H1 (cell line): ENCODE measurements around the gene PSAP. TPM values are rescaled to one million over a fixed set of nuclear protein-coding genes. Genes with fewer than 3 reads are reported as not detected.
"Not testable (repeated sequence)": the region's sequence is repeated elsewhere in the genome, so short reads cannot be mapped to it uniquely, and the experiment has no call there.

Source experiments
- CTCF ChIA-PET: fragments of 300-600 bp; sonication (Branson Sonifier 250); formaldehyde crosslinking; loops from one replicate; lab custom pipeline; 2021; ENCODE audit not compliant: partially characterized antibody; lab: Charles Lee
- POLR2A ChIA-PET: fragments of 300-600 bp; sonication (Branson Sonifier 250); formaldehyde crosslinking; loops from one replicate; lab custom pipeline; 2021; ENCODE audit warnings: inconsistent platforms; ENCODE audit not compliant: partially characterized antibody; lab: Charles Lee
- DNase-seq, 2 experiments: peaks; one replicate each; pipeline versions ENCODE4 v3.0.0 to v3.0.0-alpha.2; 2010 to 2022; ENCODE audit warnings: low spot score in 2 of 2, low read depth in 1 of 2, mixed read lengths in 1 of 2
- FAIRE-seq: peaks from 2 replicates; lab custom pipeline; 2011; peaks lifted over from hg19 to GRCh38; lab: Jason Lieb, UNC
- H2AFZ ChIP-seq: 2 replicates; pipeline ENCODE4 v1.8.1; 2012; ENCODE audit warnings: low read length, inconsistent platforms
- H2AK5ac ChIP-seq: 2 replicates; pipeline ENCODE4 v1.6.1; 2013; ENCODE audit warnings: low read depth, low read length
- H2BK120ac ChIP-seq: replicated peaks from 2 replicates; pipeline ENCODE3; 2013; ENCODE audit warnings: low read depth, low read length, inconsistent platforms
- H2BK12ac ChIP-seq: 2 replicates; pipeline ENCODE4 v1.6.1; 2013; ENCODE audit warnings: low read depth, low read length
- H2BK15ac ChIP-seq: 2 replicates; pipeline ENCODE4 v1.6.1; 2013; ENCODE audit warnings: low read length
- H2BK20ac ChIP-seq: 2 replicates; pipeline ENCODE4 v1.6.1; 2013; ENCODE audit warnings: low read length
- H2BK5ac ChIP-seq: 2 replicates; pipeline ENCODE4 v1.6.1; 2013; ENCODE audit warnings: low read depth, low read length
- H3K14ac ChIP-seq: 2 replicates; pipeline ENCODE4 v1.6.1; 2013; ENCODE audit warnings: inconsistent platforms; ENCODE audit not compliant: insufficient read length
- H3K18ac ChIP-seq: 2 replicates; pipeline ENCODE4 v1.6.1; 2013; ENCODE audit warnings: low read length; ENCODE audit errors: extremely low read depth
- H3K23ac ChIP-seq: 2 replicates; pipeline ENCODE4 v1.6.1; 2013; ENCODE audit warnings: inconsistent platforms; ENCODE audit not compliant: insufficient read length
- H3K23me2 ChIP-seq: 2 replicates; pipeline ENCODE4 v1.6.1; 2013; ENCODE audit warnings: low read depth, low read length
- H3K27ac ChIP-seq: 2 replicates; pipeline ENCODE4 v1.6.1; 2011; ENCODE audit warnings: low read depth, low read length, inconsistent platforms
- H3K27me3 ChIP-seq, 4 experiments: replicated peaks in 1 of 4; 1 replicate in 1 of 4; 2 replicates in 3 of 4; pipeline versions ENCODE4 v1.6.1 to v1.8.1; 2011 to 2013; ENCODE audit warnings: low read length in 3 of 4, mild to moderate bottlenecking in 3 of 4, inconsistent platforms in 2 of 4, mixed read lengths in 2 of 4, moderate library complexity in 1 of 4; ENCODE audit not compliant: control insufficient read depth in 3 of 4, insufficient read depth in 3 of 4; ENCODE audit errors: extremely low read depth in 1 of 4
- H3K36me3 ChIP-seq, 4 experiments: 2 replicates each; pipeline versions ENCODE4 v1.6.1 to v1.8.1; 2011 to 2013; ENCODE audit warnings: mild to moderate bottlenecking in 4 of 4, low read length in 3 of 4, moderate library complexity in 2 of 4, control low read depth in 1 of 4, inconsistent platforms in 1 of 4; ENCODE audit not compliant: insufficient read depth in 4 of 4, control insufficient read depth in 2 of 4
- H3K4ac ChIP-seq: replicated peaks from 2 replicates; pipeline ENCODE3; 2013; ENCODE audit warnings: low read length, low read depth, mixed read lengths, inconsistent platforms; ENCODE audit not compliant: insufficient read length
- H3K4me1 ChIP-seq, 4 experiments: replicated peaks in 1 of 4; 1 replicate in 1 of 4; 2 replicates in 3 of 4; pipeline versions ENCODE4 v1.6.1 to v1.8.1; 2011 to 2013; ENCODE audit warnings: low read length in 3 of 4, inconsistent platforms in 2 of 4, mixed read lengths in 1 of 4; ENCODE audit not compliant: insufficient read depth in 4 of 4, control insufficient read depth in 3 of 4
- H3K4me2 ChIP-seq, 2 experiments: 2 replicates each; pipeline versions ENCODE4 v1.6.1 to v1.8.1; 2011 to 2013; ENCODE audit warnings: low read depth in 2 of 2, low read length in 2 of 2, control low read depth in 1 of 2, inconsistent platforms in 1 of 2, mild to moderate bottlenecking in 1 of 2; ENCODE audit not compliant: insufficient read depth in 1 of 2
- H3K4me3 ChIP-seq, 4 experiments: fragments of 200-600, 300-600 bp in 1 of 4; sonication (generic), shearing (Covaris generic), sonication (Bioruptor Twin) in 1 of 4; 2 replicates each; pipeline versions ENCODE4 v1.5.1 to v1.8.1; 2011 to 2016; ENCODE audit warnings: low read length in 4 of 4, low read depth in 3 of 4, control low read depth in 2 of 4, inconsistent platforms in 2 of 4, mild to moderate bottlenecking in 2 of 4, mixed read lengths in 1 of 4, moderate library complexity in 1 of 4; ENCODE audit not compliant: insufficient read depth in 2 of 4; ENCODE audit errors: extremely low read depth in 1 of 4
- H3K56ac ChIP-seq: replicated peaks from 2 replicates; pipeline ENCODE3; 2013; ENCODE audit warnings: low read depth, mild to moderate bottlenecking, mixed read lengths, low read length, inconsistent platforms; ENCODE audit not compliant: insufficient read length
- H3K79me1 ChIP-seq: 2 replicates; pipeline ENCODE4 v1.6.1; 2013; ENCODE audit warnings: low read depth, low read length, control low read depth
- H3K79me2 ChIP-seq, 2 experiments: 2 replicates each; pipeline versions ENCODE4 v1.6.1 to v1.8.1; 2012 to 2013; ENCODE audit warnings: low read length in 2 of 2, mild to moderate bottlenecking in 2 of 2, inconsistent platforms in 1 of 2; ENCODE audit not compliant: insufficient read depth in 2 of 2, control insufficient read depth in 1 of 2
- H3K9ac ChIP-seq, 4 experiments: replicated peaks in 1 of 4; 1 replicate in 1 of 4; 2 replicates in 3 of 4; pipeline versions ENCODE4 v1.6.1 to v1.8.1; 2011 to 2013; ENCODE audit warnings: low read depth in 3 of 4, low read length in 3 of 4, control low read depth in 2 of 4, mild to moderate bottlenecking in 2 of 4, moderate library complexity in 2 of 4, inconsistent platforms in 1 of 4; ENCODE audit errors: extremely low read depth in 1 of 4
- H3K9me3 ChIP-seq, 2 experiments: 2 replicates each; pipeline versions ENCODE4 v1.6.1 to v1.8.1; 2012 to 2013; ENCODE audit warnings: mild to moderate bottlenecking in 2 of 2, moderate library complexity in 2 of 2, control low read depth in 1 of 2, inconsistent platforms in 1 of 2, low read depth in 1 of 2, low read length in 1 of 2, mixed read lengths in 1 of 2; ENCODE audit not compliant: insufficient read depth in 2 of 2
- H4K20me1 ChIP-seq, 2 experiments: replicated peaks in 1 of 2; 2 replicates each; pipeline versions ENCODE3 to v1.8.1; 2011 to 2013; ENCODE audit warnings: inconsistent platforms in 2 of 2, low read length in 2 of 2, mild to moderate bottlenecking in 1 of 2; ENCODE audit not compliant: insufficient read depth in 2 of 2, control insufficient read depth in 1 of 2
- H4K5ac ChIP-seq: 2 replicates; pipeline ENCODE4 v1.6.1; 2013; ENCODE audit warnings: low read length, low read depth, mixed read lengths, inconsistent platforms; ENCODE audit not compliant: insufficient read length
- H4K8ac ChIP-seq: 2 replicates; pipeline ENCODE4 v1.8.0; 2013; ENCODE audit warnings: mild to moderate bottlenecking, moderate library complexity, low read length, inconsistent platforms; ENCODE audit not compliant: insufficient read depth; ENCODE audit errors: extremely low read depth
- H4K91ac ChIP-seq: replicated peaks from 2 replicates; pipeline ENCODE3; 2013; ENCODE audit warnings: low read length, mixed read lengths, inconsistent platforms; ENCODE audit not compliant: insufficient read length
- CHD2 ChIP-seq: IDR thresholded peaks from 2 replicates; pipeline ENCODE4 v1.6.1; 2012; ENCODE audit warnings: low read length, improper control_type of control experiment
- CTBP2 ChIP-seq: IDR thresholded peaks from 2 replicates; pipeline ENCODE4 v1.7.0; 2011; ENCODE audit warnings: borderline replicate concordance, mild to moderate bottlenecking, moderate library complexity, mixed read lengths, low read length; ENCODE audit not compliant: insufficient read depth, insufficient read length
- EZH2 ChIP-seq: fragments of 200-600 bp; sonication (generic); IDR thresholded peaks from 2 replicates; pipeline ENCODE4 v1.7.1; 2012; ENCODE audit warnings: low read depth, mild to moderate bottlenecking, moderate library complexity, low read length, inconsistent platforms; ENCODE audit not compliant: severe bottlenecking
- WGBS, 2 experiments: shearing (Covaris generic) in 1 of 2; methylation state at CpG; one replicate each; pipeline versions ENCODE4 v1.1.6 to v1.1.7; 2013 to 2015; ENCODE audit warnings: low lambda C conversion rate in 2 of 2, mixed read lengths in 2 of 2, inconsistent platforms in 1 of 2, low coverage in 1 of 2, missing lambda C conversion rate in 1 of 2; ENCODE audit not compliant: insufficient replicate concordance in 2 of 2, insufficient coverage in 1 of 2, insufficient read length in 1 of 2; ENCODE audit errors: extremely low coverage in 1 of 2, missing lambda C conversion rate in 1 of 2; 5-methylcytosine and 5-hydroxymethylcytosine counted together
- polyA plus RNA-seq, 7 experiments: library from polyadenylated mRNA; depleted of rRNA in 3 of 7; stranded (reverse) in 5 of 7; unstranded in 2 of 7; fragments of >200 nt in 5 of 7; fragments of 200-250 nt in 2 of 7; gene quantifications; 1 replicate in 5 of 7; 2 replicates in 1 of 7; 4 replicates in 1 of 7; pipeline versions ENCODE4 v1.2.1 to v1.2.3, GENCODE V29; 2011 to 2013; ENCODE audit warnings: missing spikeins in 2 of 7, mixed read lengths in 2 of 7
- total RNA-seq: library from RNA; stranded (reverse); fragmentation: NEBNext Ultra II Directional; extraction: Animal tissue kit (Norgen Biotek cat#: 25700); gene quantifications from 2 replicates; pipeline ENCODE4 v1.2.1, GENCODE V29; 2021

The PSAP gene
- total and polyA plus RNA-seq, 2 of the 8 experiments (the other 6 are each of a cell fraction or from before 2014, with no cell fraction given), result 386 to 504 TPM

DNA sequence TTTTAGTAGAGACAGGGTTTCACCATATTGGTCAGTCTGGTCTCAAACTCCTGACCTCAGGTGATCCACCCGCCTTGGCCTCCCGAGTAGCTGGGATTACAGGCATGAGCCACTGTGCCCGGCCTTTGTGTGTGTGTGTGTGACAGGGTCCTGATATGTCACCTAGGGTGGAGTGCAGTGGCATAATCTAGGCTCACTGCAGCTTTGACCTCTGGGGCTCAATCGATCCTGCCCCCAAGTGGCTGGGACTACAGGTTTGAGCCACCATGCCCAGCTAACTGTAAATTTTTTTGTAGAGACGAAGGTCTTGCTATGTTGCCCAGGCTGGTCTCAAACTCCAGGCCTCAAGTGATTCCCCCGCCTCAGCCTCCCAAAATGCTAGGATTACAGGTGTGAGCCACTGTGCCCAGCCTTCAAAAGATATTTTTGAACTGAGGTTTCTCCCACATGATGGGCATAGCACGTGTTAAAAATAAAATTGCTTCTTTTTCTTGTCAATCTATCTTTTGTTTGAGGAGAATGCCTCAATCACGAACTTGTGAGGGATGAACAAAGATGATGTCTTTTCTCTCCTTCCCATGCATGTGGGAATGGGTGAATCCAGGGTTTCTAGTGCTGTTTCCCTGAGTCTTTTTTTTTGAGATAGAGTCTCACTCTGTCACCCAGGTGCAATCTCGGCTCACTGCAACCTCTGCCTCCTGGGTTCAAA lies 30.8 kb upstream of the PSAP start (continued):
- TF ChIP-seq CHD2 (no peak), EZH2 (no peak), CTBP2 (no peak)

DNA sequence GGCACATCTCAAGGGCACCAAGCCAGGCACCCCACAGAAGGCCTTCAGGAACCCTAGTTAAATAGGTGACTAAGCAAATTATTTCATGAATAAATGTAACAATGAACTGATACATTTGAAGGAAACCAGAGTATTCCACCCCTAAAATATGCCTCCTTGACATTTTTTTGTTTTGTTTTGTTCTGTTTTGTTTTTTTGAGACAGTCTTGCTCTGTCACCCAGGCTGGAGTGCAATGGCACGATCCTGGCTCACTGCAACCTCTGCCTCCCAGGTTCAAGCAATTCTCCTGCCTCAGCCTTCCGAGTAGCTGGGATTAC lies 30.2 kb upstream of the PSAP start:
- H3K23ac ChIP-seq, H3K4me1 ChIP-seq, H2BK20ac ChIP-seq, H2BK15ac ChIP-seq, H3K9me3 ChIP-seq, H3K79me2 ChIP-seq, H2BK5ac ChIP-seq, H3K4me2 ChIP-seq, H3K27ac ChIP-seq, H3K18ac ChIP-seq, H4K5ac ChIP-seq, H3K4ac ChIP-seq, H4K20me1 ChIP-seq, H3K56ac ChIP-seq, H3K36me3 ChIP-seq, H3K23me2 ChIP-seq, DNase-seq, H3K79me1 ChIP-seq, H3K27me3 ChIP-seq, FAIRE-seq, H2BK120ac ChIP-seq, H2AK5ac ChIP-seq, H2AFZ ChIP-seq, H3K14ac ChIP-seq, H3K9ac ChIP-seq, H3K4me3 ChIP-seq, H4K91ac ChIP-seq, H4K8ac ChIP-seq: not testable (repeated sequence)
- WGBS, 2 experiments, result 89% methylated on average over 2 of the region's 2 CpGs; no CpG with 5 or more reads in 1 of the 2 experiments
- ChIA-PET CTCF (interaction anchor here (0.6 to 1.9 kb wide), 6 partner anchors 9 to 53 kb away, joined by 3 to 13 read pairs (median 4); no protein-coding TSS in a partner anchor), POLR2A (interaction anchor here (1.2 kb wide), 1 partner anchor 21 kb away, joined by 3 read pairs; no protein-coding TSS in a partner anchor)
- 0 out of 2 replicates have a peak overlapping the region, but pooled peaks have one; percentile 50 for H2BK12ac ChIP-seq
